LNCAP (cell line): ENCODE measurements around the gene CMTM2.

Experiments
- TF ChIP-seq, protein P1 (sequence below): fragments of 450-650 bp; IDR thresholded peaks from 2 replicates; pipeline ENCODE4 v1.5.1; 2017; ENCODE audit warnings: mild to moderate bottlenecking

Gene CMTM2, protein sequence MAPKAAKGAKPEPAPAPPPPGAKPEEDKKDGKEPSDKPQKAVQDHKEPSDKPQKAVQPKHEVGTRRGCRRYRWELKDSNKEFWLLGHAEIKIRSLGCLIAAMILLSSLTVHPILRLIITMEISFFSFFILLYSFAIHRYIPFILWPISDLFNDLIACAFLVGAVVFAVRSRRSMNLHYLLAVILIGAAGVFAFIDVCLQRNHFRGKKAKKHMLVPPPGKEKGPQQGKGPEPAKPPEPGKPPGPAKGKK

DNA sequence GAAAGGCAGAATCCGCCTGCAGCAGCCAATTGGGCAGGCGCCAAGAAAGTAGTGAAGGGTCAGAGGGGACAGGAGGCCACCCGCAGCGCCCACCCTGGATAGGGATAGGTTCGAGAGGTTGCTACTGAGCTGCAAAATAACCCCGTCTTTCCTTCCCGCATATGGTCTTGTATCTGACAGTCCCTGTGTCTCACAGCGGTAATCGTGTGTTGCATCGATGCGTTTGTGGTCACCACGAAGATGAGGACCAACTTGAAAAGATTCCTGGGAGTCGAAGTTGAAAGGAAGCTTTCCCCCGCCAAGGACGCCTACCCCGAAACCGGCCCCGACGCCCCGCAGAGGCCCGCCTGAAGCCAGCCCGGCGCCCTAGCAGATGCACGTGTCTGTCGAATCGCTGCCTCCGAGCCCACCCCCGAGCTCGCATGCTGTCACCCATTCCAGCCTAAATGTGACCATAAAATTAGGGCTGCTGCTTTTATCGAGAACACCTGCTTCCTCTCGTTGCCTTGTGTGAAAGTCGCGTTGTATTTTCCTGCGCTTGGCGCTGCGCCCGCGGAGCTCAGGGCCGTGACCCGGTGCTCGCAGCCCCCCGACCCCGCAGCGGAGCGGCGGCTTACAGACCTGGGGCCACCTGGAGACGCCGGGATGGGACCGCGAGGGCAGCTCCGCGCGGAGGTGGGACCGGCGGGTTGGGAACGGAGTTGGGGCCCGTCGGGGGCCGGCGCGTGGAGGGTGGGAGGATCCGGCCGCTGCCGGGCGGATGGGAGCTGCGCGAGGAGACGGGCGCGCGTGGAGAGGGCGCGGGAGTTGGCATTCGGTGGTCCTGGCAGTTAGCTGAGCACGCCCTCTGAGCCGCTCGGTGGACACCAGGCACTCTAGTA, at the start of gene CMTM2:
Gene CMTM2, plus strand, starts transcription at position 813 of the 881 bp plus-strand sequence. CDS start 145 bp downstream, outside the sequence.
- TF ChIP-seq, protein P1, sequence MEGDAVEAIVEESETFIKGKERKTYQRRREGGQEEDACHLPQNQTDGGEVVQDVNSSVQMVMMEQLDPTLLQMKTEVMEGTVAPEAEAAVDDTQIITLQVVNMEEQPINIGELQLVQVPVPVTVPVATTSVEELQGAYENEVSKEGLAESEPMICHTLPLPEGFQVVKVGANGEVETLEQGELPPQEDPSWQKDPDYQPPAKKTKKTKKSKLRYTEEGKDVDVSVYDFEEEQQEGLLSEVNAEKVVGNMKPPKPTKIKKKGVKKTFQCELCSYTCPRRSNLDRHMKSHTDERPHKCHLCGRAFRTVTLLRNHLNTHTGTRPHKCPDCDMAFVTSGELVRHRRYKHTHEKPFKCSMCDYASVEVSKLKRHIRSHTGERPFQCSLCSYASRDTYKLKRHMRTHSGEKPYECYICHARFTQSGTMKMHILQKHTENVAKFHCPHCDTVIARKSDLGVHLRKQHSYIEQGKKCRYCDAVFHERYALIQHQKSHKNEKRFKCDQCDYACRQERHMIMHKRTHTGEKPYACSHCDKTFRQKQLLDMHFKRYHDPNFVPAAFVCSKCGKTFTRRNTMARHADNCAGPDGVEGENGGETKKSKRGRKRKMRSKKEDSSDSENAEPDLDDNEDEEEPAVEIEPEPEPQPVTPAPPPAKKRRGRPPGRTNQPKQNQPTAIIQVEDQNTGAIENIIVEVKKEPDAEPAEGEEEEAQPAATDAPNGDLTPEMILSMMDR: no peak

DNA sequence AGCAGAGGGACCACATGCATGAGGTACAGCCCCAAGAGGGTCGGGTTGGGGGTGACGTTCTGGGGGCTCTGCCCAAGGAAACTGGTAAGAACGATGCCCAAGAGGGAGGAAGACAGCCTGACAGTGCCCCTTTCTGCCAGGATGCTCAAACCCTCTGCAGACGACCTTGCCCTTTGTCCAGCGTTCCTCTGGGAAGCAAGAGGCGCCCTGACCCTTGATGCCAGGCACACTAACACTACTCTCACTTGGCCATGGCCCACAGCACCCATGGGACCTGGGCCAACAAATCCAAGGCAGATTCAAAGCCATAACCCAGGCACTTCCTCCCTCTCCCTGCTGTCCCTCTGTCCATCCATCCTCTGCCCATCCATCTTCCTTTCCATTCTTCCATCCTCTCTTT, 49.8 kb upstream of the CMTM2 start:
- TF ChIP-seq, protein P1: no peak

DNA sequence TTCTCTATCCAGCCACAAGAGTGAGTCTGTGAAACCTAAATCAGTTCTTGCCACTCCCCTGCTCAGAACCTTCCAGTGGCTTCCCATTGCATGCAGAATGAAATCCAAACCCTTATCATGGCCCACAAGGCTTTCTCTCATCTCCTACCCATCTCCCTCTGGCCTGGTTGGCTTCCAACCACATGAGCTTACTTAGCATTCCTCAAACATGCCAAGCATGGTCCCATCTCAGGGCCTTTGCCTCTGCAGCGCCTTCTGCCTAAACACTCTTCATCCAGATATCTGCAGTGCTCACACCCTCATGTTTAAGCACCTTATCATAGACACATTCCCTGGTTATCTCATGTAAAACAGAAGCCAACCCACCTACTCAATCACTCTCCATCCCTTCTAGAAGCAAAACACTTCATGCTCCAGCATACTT, 44.9 kb upstream of the CMTM2 start:
- TF ChIP-seq, protein P1: no peak

DNA sequence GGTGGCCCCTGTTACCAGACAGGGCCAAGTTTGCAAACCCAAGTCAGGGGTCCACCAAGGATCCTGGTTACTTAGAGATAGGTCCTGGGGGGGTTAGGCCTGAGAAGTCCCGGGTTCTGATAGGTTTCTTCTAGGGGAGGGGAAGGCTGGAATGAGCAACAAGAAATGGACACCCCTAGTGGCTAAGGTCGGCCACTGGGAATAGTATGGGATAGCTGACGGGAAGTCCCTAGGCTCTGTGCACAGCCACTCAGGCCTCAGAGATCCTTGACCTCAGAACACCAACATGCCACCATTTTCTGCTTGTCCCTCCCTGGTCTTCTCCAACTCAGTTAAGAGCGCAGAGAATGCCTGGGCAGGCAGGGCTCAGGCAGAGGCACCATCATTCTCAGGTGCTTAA, 42.7 kb upstream of the CMTM2 start:
- TF ChIP-seq, protein P1: no peak

DNA sequence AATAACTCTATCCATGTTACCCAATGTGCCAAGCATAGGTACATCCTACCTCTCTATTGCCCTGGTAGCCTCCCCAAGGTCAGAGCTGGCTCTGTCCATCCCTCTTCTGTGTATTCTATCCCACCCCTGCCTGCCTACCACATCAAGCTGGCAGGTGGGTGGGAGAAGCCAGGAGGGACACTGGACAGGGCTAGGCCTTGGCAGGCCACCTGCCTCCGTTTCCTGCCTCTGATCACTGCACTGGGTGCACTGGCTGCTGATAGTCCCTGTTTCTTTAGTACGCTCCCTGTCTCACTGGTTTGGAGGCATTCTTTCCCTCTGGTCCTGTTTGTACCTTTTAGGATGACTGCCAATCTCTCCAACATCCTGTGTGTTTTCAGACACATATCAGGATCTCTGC, 42.0 kb upstream of the CMTM2 start:
- TF ChIP-seq, protein P1: no peak

DNA sequence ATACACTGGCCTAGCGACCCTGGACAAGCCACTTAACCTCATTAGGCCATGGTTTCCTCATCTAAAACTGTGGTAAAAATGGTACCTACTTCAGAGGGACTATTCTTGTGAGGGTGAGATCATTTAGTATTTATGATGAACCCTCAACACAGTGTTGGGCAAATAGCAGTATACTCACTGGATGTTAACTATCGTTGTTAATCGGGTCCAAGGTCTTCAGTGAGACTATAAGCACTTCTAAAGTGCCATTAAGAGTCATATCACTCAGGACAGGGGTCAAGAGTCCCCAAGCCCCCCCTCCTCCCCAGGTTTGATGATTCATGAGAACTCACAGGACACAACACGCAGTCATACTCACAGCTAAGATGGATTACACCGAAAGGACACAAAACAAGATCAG, 40.4 kb upstream of the CMTM2 start:
- TF ChIP-seq, protein P1: no peak

DNA sequence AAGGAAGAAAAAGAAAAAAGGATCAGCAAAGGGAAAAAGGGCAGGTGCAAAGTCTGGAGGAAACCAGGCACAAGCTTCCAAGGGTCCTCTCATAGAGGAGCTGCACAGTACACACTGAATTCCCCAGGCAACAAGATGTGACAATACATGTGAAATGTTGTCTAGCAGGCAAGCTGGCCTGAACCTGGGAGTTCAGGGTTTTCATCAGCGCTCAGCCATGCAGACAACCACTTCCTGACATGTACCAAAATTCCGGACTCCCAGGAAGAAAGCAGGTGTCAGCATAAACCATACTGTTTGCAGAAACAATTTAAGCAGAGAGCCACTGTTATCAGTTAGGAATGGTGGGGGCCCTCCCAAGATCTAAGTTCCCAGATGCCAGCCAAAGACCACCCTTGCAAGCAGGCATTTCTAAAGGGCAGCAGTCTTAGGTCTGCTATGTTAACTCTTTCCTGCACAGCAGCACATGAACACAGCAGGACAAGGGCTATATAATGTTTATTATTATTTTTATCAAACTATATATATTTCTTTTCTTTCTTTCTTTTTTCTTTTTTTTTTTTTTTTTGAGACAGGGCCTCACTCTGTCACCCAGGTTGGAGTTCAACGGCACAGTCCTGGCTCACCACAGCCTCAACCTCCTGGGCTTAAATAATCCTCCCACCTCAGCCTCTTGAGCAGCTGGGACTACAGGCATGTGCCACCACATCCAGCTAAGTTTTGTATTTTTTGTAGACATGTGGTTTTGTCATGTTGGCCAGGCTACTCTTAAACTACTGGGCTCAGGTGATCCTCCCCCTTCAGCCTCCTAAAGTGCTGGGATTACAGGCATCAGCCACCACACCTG, 39.4 kb upstream of the CMTM2 start:
- TF ChIP-seq, protein P1: no peak
